SK-N-SH treated with all-trans-retinoic acid at 6 μM for 48 hours (cell line): Measurements from ENCODE around the gene KRT86.

Source experiments
- BACH2 ChIP-seq: fragments of 250-450 bp; sonication (Bioruptor Pico); IDR thresholded peaks from 2 replicates; pipeline ENCODE4 v1.9.0; 2021; ENCODE audit warnings: mild to moderate bottlenecking, borderline replicate concordance
- ESRRG ChIP-seq: fragments of 250-450 bp; sonication (Bioruptor Pico); IDR thresholded peaks from 2 replicates; pipeline ENCODE4 v1.6.1; 2021; ENCODE audit warnings: mild to moderate bottlenecking
- GLIS3 ChIP-seq: fragments of 250-450 bp; sonication (Bioruptor Pico); IDR thresholded peaks from 2 replicates; pipeline ENCODE4 v1.5.0; 2020; ENCODE audit warnings: mild to moderate bottlenecking, moderate library complexity
- PATZ1 ChIP-seq: fragments of 250-450 bp; sonication (Bioruptor Pico); IDR thresholded peaks from 2 replicates; pipeline ENCODE4 v1.8.0; 2020; ENCODE audit warnings: mild to moderate bottlenecking, moderate library complexity, borderline replicate concordance
- TSHZ2 ChIP-seq: fragments of 250-450 bp; sonication (Bioruptor Pico); IDR thresholded peaks from 2 replicates; pipeline ENCODE4 v1.5.0; 2020; ENCODE audit warnings: mild to moderate bottlenecking, moderate library complexity
- ZFP3 ChIP-seq: fragments of 250-450 bp; sonication (Bioruptor Pico); IDR thresholded peaks from 2 replicates; pipeline ENCODE4 v1.5.0; 2020; ENCODE audit warnings: mild to moderate bottlenecking, moderate library complexity
- ZFP30 ChIP-seq: fragments of 450-650 bp; formaldehyde crosslinking; IDR thresholded peaks from 2 replicates; pipeline ENCODE4 v1.5.0; 2022; ENCODE audit warnings: mild to moderate bottlenecking, moderate library complexity
- ZNF70 ChIP-seq: fragments of 450-650 bp; formaldehyde crosslinking; IDR thresholded peaks from 2 replicates; pipeline ENCODE4 v1.5.0; 2020; ENCODE audit warnings: mild to moderate bottlenecking, moderate library complexity
- ZNF8 ChIP-seq: fragments of 450-650 bp; formaldehyde crosslinking; IDR thresholded peaks from 2 replicates; pipeline ENCODE4 v1.5.0; 2020; ENCODE audit warnings: mild to moderate bottlenecking, moderate library complexity

GRCh38 chr12:52248541-52249461, 25.6 kb upstream of the KRT86 start:
- TF ChIP-seq PATZ1 (no peak), ZNF70 (CRISPR knock-in tag) (no peak), BACH2 (no peak), ESRRG (CRISPR knock-in tag) (no peak), ZFP30 (CRISPR knock-in tag) (no peak), TSHZ2 (CRISPR knock-in tag) (no peak), ZFP3 (CRISPR knock-in tag) (no peak), ZNF8 (CRISPR knock-in tag) (no peak), GLIS3 (CRISPR knock-in tag) (no peak)
